Pons (tissue), 1 donor: ENCODE measurements around the gene HEATR5A.
"Not testable (repeated sequence)": the region's sequence is repeated elsewhere in the genome, so short reads cannot be mapped to it uniquely, and the experiment has no call there.

Experiments used
- DNase-seq: peaks from one replicate; pipeline ENCODE4 v3.0.0-alpha.2; 2016; ENCODE audit warnings: low spot score

Gene HEATR5A

DNA sequence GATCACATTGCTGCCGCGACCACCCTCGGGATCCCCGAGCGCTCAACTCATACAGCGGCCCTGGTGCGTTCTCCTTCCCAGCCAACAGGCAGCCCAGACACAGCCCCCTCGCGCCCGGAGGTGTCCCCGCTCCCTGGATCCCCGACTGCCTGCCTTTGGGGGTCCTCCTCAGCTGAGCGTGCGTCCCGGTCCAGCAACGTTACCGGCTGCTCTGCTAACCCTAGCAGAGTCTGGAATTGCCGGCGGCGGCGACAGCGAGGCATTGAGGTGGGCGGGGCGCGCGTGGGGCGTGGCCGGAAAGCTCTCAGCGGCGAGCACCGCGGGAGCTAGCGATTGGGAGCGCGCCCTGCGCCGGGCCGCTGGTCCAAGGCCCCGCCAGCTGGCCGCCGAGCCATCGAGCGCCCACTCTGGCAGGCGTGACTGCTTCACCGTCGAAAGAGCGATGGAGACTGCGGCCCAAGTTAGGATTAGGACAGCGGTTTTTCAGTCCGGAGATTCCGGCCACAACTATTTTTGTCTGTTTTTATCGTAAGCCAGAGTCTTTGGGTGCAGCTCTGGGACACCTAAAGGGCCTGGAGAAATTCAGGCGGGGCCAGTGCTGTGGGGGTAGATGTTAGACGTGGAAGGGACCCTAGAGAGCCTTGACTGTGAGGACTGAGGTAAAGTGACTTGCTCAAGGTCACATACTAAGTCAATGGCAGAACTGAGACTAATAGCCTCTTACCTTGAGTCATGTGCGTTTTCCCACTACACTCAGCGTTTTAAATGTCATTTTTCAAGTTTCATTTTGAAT lies at the start of gene HEATR5A:
Gene HEATR5A (minus strand): TSS at position 232 of the 793 bp plus-strand sequence. CDS start 17,575 bp downstream, outside the sequence.
- peak; percentile 90 for DNase-seq

DNA sequence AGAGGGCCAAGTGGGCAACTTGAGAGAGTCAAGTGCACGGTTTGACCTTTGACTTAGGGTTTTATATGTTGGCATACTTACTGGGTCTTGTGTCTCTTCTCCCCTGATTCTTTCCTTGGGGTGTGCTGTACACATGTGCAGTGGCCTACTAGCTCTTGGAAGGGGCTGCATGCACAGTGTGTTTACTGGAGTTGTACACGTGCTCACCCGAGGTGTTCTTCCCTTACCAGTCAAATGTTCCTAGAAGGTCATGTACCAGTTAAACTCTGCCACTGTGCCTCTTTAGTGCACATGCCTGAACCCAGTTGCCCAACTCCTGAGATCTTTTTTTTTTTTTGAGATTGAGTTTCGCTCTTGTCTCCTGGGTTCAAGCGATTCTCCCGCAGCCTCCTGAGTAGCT lies 46.2 kb upstream of the HEATR5A start:
- no peak for DNase-seq

DNA sequence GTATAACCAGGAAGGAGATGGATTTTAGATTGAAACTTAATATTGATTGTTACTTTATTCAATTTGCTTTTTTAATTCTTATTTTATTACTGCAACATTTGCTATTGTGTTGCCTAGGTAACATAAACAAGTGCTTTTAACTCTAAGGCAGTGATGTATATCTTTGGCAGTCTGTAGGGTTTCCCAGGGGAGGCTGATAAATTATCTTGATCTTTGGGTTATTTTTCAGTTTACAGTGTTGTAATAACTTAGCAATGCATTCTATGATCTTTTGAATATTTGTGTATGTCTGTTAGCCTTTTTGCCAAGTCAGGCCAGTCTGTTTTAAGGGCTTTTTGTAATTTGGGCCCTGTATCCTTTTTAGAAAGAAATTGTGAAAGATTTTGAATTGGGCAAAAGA lies 44.8 kb upstream of the HEATR5A start:
- DNase-seq = no peak

DNA sequence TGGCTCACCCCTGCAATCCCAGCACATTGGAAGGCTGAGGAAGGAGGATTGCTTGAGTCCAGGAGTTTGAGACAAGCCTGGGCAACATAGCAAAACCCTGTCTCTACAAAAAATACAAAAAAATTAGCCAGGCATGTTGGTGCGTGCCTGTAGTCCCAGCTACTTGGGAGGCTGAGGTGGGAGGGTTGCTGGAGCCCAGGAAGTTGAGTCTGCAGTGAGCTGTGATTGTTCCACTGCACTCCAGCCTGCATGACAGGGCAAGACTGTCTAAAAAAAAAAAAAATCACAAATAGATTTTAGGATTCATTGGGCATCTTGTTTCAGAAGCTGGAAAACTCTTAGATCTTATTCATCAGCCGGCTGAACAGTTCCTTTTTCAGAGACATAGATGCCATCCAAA lies 42.1 kb upstream of the HEATR5A start:
- not testable (repeated sequence) for DNase-seq

DNA sequence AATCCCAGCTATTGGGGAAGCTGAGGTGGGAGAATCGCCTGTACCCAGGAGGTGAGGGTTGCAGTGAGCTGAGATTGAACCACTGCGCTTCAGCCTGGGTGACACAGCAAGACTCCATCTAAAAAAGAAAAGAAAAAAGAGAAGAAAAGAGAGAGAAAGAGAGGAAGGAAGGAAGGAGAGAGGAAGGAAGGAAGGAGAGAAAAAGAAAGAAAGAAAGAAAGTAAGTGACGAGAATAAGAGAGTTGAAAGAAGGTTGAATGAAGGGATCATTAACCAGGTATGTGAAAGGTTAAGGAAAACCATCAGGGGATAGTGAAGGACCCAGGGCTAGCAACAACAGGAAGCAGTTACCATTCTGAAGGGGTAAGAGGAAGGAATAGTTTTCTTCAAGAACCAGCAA lies 41.2 kb upstream of the HEATR5A start:
- DNase-seq = no peak

DNA sequence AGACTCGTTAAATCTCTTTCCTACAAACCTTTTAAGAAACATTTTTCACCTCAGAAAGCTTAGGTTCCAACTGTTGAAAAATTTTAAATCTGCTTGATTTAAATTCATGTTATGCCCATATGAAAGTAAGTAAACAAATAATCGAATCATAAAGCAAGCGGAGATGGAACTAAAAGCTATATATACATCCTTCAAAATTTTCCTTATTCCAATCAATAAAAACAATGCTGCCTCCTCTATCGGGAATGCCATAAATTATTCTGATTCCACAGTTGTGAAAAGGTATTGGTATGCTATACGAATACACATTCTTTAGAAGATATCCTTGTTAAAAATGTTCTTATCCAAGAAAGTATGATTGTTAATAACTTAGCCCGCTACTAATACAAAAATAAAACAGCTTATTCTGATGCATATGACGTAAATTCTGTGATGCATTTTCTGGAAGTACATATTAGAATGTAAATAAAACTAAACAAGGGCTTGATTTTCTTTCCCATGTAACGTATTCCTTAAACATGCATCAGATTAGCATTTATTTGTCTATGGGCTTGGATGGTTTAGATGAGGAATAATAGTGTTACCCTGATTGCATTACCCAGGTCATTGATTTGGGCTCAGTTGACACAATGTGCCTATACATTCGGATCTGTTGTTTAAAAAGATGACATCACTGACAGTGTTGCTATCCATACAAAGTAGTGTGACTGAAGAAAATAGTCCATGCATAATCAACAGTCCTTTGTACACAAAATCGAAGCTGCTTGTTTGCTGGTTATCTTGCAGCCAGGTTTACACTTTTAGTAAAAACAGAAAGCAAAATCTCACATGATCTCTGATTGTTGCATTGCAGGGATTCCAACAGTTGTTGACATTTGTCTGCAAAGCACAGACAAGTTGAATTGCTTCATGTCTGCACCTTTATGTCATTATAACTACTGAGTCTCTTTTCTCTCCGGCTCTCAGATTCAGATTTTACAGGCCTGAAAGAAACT lies 37.6 kb upstream of the HEATR5A start:
- DNase-seq = peak; percentile 88

DNA sequence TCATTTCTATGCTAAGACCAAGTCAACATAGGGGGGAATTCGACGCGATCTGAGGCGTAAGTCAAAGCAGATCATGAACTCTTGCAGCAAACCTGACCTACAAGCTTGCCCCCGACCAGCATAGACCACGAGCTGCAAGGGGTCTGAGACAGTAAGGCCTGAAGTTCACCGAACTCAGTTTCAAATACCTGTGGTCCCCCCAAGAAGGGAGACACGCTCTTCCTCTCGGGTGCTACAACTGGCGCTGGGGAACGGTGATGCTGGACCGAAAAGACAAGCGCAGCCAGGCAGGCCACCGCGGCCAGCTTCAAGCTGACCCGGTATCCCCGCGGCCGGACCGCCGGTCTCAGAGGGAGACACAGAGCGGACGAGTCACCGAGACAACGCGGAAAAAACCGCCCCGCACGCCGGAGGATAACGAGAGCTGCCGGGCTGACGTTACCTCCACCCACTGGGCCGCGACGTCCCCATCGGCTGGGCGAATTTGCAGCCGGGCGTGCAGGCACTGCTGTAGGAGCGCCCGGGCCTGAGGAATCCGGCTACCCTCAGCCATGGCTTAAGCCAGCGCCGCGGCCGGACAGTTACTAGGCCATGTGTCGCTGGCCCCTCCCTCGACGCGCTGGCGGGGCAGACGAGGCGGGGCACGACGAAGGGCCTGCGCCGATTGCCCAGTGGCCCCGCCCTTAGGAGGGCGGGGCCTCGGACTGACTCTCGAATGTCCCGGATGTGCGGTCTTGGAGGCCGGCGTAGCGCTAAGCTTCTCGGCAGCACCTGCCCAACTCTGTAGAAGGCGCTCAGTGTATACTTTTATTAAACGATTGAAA lies 36.7 kb upstream of the HEATR5A start, which contains the start of gene DTD2:
Gene DTD2 (minus strand): TSS at position 666 of the 824 bp plus-strand sequence. CDS start 113 bp downstream, at position 553.
- DNase-seq = peak; percentile 98

DNA sequence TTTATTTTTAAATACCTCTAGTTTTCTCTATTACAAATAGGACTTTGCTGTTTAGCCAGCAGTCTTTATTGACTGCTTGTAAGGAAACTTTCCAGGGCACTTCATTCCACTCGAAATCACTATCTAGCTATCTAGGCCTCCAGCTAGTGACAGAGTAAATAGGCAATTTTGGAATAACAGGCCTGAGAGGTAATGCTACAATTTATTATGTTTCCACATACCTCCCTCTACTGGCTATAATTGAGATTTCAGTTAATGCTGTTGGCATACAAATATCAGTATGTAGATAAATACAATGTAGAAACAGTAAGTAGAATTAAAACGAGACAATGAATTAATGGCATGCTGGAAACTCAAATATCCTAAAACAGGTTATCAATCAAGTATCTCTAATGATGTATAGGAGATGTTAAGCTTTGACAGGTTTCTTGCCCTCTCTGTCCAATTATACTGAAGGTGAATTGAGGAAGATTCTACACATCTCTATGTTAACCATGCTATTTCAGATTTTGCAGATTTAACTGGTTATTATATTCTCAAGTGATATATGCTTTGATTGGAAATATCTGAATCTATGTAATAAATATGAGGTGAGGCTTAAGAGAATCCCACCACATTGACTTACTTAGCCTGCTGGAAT lies 29.7 kb upstream of the HEATR5A start:
- DNase-seq = peak; percentile 72

DNA sequence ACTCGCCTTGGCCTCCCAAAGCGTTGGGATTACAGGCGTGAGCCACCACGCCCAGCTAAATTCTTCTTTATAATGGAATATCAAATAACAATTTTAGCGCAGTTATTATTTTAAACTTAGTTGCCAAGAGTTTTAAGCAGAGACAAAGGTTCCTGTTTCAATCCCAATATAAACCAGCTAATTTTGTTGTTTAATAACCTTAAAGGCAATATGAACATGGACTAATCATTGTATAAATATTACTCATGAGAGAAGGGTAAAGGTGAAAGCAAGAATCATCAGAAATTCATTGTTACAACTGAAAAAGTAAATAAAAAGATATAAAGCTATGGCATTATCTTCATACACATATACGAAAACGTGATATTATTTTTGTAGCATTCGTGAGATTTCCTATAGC lies 28.8 kb upstream of the HEATR5A start:
- no peak for DNase-seq

DNA sequence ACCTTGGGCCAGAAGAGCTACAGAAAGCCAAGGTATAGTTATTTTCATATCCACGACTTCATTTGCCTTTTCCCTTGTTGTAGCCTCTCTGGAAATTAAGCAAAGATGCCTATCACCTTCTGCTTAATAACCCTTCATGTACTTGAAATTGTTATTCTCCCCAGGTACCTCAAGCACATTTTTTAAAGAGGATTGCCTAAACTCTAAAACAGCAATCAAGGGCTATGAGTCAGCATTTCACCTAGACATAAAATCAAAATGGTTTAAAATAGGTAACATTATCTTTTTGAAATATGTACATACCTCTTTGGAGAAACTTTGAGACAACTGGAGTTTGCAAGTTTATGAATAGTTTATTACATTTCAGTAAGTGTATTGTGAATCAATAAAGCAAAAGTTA lies 25.4 kb upstream of the HEATR5A start:
- no peak for DNase-seq

DNA sequence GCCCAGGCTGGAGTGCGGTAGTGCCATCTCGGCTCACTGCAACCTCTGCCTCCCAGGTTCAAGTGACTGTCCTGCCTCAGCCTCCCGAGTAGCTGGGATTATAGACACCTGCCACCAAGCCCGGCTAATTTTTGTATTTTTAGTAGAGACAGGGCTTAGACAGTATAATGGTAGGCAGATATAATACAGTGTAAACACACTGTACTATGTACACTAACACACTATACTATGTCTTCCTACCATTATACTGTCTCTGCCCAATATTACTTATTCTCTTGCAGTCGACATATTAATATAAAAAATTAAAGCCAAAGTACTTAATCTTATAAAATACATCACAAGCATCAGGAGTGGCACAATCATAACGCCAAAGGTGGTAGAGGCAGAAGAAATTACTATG lies 21.9 kb upstream of the HEATR5A start:
- DNase-seq = no peak

DNA sequence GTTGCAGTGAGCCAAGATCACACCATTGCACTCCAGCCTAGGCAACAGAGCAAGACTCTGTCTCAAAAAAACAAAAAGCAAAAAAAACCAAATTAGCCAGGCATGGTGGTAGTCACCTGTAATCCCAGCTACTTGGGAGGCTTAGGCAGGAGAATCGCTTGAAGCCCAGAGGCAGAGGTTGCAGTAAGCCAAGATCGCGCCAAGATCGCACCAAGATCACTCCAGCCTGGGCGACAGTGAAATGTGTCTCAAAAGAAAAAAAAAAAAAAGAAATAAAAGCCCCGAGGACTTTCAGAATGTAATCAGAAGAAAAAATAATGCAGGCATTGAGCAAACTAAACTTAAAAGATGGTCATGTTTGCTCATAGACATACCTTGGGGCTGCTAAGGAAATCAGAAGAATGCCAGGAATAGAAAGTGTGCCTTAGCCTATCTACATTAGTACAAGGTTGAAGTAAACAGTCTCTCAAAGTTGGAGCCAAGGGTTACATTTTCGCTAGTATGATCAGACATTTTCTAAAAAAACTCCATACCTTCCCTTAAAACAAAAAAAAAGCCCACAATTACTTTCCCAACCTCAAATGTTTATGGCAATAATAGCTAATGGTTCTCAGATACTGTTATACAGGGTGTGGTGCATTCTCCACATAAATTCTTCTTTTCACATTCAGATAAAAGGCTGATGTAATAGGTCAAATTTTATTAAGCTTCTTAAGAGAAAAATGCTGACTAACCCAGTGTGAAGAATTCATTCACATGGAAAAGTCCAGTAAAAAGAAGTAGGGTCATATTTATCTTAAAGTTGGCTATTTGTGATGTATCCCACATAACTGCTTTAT lies 21.1 kb upstream of the HEATR5A start:
- DNase-seq = no peak

DNA sequence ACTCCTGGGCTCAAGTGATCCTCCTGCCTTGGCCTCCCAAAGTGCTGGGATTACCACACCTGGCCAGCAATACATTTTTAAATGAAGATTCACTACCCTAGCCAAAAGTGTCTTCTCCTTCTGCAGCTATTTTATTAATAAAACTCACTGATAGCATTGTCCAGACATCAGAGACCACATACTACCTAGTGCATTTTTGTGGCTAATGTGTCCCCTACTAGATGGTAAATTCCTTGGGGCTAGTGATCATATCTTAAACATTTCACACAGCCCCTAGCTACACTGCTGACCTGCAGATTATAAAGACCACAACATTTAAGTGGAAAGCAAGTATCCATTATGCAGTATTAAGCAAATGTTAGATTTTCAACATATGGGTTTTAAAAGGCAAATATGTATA lies 19.9 kb upstream of the HEATR5A start:
- no peak for DNase-seq

DNA sequence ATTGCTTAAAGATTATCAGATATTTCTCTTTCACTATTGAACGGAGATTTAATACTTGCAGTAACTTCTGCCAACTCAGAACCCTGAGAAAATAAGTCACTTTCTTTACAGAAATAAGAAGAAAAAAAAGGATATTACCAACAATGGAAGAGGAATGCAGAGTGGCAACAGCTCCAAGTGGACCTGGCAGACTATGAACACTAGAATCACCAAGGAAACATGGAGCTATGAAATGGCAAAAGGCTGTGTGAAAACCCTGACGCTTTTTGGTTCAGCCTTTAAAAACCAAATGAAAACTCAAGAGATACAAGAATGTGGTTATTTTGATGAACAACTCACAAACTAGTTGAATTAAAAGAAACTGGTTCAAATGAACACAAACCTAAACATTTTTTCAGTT lies 19.2 kb upstream of the HEATR5A start:
- peak; percentile 30 for DNase-seq

DNA sequence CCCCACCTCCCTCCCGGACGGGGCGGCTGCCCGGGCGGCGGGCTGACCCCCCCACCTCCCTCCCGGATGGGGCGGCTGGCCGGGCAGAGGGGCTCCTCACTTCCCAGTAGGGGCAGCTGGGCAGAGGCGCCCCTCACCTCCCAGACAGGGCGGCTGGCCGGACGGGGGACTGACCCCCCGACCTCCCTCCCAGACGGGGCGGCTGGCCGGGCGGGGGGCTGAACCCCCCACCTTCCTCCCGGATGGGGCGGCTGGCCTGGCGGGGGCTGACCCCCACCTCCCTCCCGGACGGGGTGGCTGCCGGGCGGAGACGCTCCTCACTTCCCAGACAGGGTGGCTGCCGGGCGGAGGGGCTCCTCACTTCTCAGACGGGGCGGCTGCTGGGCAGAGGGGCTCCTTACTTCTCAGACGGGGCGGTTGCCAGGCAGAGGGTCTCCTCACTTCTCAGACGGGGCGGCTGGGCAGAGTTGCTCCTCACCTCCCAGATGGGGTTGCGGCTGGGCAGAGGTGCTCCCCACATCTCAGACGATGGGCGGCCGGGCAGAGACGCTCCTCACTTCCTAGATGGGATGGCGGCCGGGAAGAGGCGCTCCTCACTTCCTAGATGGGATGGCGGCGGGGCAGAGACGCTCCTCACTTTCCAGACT lies 16.8 kb upstream of the HEATR5A start:
- not testable (repeated sequence) for DNase-seq

DNA sequence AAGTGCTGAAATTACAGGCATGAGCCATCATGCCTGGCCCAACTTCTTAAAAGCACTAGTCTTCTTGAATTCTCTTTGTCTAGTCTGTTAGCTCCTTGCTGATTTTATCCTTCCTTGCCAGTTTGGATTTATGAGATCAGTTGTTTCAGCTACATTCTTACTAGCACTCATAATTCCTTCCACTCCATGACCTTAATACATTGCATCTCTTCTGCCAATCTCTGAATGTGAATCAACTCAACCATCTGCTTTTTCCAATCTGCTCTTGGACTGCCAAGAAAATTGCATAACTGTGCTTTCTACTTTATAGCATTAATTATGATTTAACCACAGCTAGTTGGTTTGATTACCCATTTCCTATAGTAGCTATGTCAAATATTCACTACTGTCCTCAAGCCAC lies 14.9 kb upstream of the HEATR5A start:
- no peak for DNase-seq

DNA sequence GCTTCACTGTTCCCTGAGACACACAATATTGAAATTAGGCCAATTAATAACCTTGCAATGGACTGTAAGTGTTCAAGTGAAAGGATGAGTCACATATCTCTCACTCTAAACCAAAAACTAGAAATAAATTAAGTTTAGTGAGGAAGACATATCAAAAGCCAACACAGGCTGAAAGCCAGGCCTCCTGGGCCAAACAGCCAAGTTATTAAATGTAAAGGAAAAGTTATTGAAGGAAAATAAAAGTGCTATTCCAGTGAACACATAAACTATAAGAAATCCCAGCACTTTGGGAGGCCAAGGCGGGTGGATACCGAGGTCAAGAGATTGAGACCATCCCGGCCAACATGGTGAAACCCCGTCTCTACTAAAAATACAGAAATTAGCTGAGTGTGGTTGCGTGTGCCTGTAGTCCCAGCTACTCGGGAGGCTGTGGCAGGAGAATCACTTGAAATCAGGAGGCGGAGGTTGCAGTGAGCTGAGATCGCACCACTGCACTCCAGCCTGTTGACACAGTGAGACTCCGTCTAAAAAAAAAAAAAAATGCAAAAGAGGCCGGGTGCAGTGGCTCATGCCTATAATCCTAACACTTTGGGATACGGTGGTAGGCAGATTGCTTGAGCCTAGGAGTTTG lies 10.4 kb upstream of the HEATR5A start:
- DNase-seq = no peak

DNA sequence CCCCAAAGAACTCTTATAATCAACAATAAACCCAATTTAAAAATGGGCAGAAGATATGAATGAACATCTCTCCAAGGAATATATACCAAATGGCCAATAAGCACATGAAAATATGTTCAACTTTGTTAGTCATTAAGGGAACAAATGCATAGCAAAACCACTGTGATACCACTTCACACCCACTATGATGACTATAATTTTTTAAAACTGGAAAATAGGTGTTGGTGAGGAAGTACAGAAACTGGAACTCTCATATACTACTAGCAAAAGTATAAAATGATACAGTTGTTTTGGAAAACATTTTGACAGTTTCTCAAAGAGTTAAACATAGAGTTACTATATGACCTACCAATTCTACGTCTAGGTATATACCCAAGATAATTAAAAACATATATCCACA lies 9.4 kb upstream of the HEATR5A start:
- DNase-seq = no peak

DNA sequence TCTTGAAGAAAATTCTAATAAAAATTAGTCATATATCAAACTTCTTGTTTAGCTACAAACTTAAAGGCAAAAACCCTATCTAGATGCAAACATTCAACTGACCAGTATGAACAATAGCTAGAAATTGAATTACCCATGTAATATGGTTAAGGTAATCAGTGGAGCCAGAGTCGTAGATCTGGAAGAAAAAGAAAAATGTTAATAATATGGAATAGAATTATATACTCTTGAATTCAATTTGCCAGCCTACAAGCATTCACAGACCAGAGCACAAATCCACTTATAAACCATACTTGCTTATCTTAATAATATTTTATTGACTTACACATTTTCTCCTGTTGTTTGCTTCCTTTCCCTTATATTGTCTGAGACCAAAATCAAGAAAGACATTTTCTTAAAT lies 7.7 kb upstream of the HEATR5A start:
- no peak for DNase-seq
